Prostate gland (tissue), 2 donors: Measurements from ENCODE around the gene GABRB3. TPM values are rescaled to one million over a fixed set of nuclear protein-coding genes. Genes with fewer than 3 reads are reported as not detected.

Experiments
- DNase-seq: peaks from one replicate; pipeline ENCODE4 v3.0.0-alpha.2; 2019; ENCODE audit warnings: low spot score
- H3K27ac ChIP-seq, 2 donors: fragments of 200-600 bp; sonication (generic); 2 replicates each; pipeline ENCODE4 v1.5.1; 2017 to 2019
- H3K27me3 ChIP-seq: fragments of 200-600 bp; sonication (generic); replicated peaks from 2 replicates; pipeline ENCODE4 v1.5.1; 2019; ENCODE audit not compliant: insufficient read depth
- H3K36me3 ChIP-seq, 2 donors: fragments of 200-600 bp; sonication (generic); 1 replicate in 1 of 2; 2 replicates in 1 of 2; pipeline versions ENCODE4 v1.5.1 to v1.8.1; 2017 to 2019
- H3K4me1 ChIP-seq: fragments of 200-600 bp; sonication (generic); replicated peaks from 2 replicates; pipeline ENCODE4 v1.5.1; 2019
- H3K4me3 ChIP-seq, 2 donors: fragments of 200-600 bp; sonication (generic); 2 replicates each; pipeline ENCODE4 v1.5.1; 2017 to 2019
- H3K9me3 ChIP-seq: fragments of 200-600 bp; sonication (generic); 2 replicates; pipeline ENCODE4 v1.5.1; 2017
- POLR2A ChIP-seq: fragments of 450-650 bp; IDR thresholded peaks from one replicate; pipeline ENCODE4 v1.6.1; 2016; ENCODE audit warnings: antibody characterized with exemption, mild to moderate bottlenecking
- POLR2AphosphoS5 ChIP-seq: sonication (generic); formaldehyde crosslinking; IDR thresholded peaks from one replicate; pipeline ENCODE4 v1.6.1; 2017; ENCODE audit warnings: antibody characterized with exemption
- WGBS: methylation state at CpG from one replicate; pipeline ENCODE4 v1.1.5; 2018; 5-methylcytosine and 5-hydroxymethylcytosine counted together
- intact Hi-C: fragments of 100-400 bp; cut with DNase I; formaldehyde crosslinking; loops from one replicate; pipeline ENCODE4 v1.14.2; 2022
- total RNA-seq, 2 donors: library from RNA; depleted of rRNA; stranded (reverse); fragments of >200 nt; gene quantifications; one replicate each; pipeline ENCODE4 v1.1.0, GENCODE V29; 2016
- TF ChIP-seq, protein P1 (sequence below), 4 experiments: fragments of 200-600 bp in 2 of 4; fragments of 450-650 bp in 2 of 4; sonication (generic) in 2 of 4; IDR thresholded peaks; 1 replicate in 3 of 4; 2 replicates in 1 of 4; pipeline ENCODE4 v1.5.1; 2016 to 2019; ENCODE audit warnings: antibody characterized with exemption in 4 of 4, mild to moderate bottlenecking in 2 of 4, moderate library complexity in 2 of 4

The GABRB3 gene
- total RNA-seq, 2 donors from 2014 or later: 10.3 to 12.4 TPM

DNA sequence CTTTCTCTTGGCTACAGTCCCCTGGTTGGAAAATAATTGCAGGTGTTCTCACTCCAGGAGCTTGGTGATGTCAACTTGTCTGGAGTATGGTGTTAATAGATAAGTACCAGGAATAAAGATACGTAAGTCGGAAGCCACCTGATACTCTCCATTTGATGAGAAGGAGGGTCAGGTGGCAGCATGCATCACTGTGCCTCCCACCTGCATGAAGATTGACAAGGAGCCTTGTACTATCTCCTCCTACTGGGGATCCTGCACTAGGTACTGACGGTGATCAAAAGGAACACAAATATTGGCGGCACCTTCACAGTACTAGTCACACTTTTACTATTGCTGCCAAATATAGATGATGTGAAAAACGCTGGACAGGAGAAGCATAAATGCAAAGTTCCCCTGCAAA is 32.6 kb upstream of the GABRB3 start:
- DNase-seq: no peak
- Histone ChIP-seq H3K4me3 (no peak overlapping the region), H3K27me3 (no peaks in the 10 kb centered on the region), H3K27ac (no peak overlapping the region), H3K9me3 (no peaks in the 10 kb centered on the region), H3K36me3 (no peaks in the 10 kb centered on the region), H3K4me1 (no peaks in the 10 kb centered on the region)
- no peak for TF ChIP-seq POLR2AphosphoS5
- TF ChIP-seq POLR2A: no peak
- TF ChIP-seq, protein P1, sequence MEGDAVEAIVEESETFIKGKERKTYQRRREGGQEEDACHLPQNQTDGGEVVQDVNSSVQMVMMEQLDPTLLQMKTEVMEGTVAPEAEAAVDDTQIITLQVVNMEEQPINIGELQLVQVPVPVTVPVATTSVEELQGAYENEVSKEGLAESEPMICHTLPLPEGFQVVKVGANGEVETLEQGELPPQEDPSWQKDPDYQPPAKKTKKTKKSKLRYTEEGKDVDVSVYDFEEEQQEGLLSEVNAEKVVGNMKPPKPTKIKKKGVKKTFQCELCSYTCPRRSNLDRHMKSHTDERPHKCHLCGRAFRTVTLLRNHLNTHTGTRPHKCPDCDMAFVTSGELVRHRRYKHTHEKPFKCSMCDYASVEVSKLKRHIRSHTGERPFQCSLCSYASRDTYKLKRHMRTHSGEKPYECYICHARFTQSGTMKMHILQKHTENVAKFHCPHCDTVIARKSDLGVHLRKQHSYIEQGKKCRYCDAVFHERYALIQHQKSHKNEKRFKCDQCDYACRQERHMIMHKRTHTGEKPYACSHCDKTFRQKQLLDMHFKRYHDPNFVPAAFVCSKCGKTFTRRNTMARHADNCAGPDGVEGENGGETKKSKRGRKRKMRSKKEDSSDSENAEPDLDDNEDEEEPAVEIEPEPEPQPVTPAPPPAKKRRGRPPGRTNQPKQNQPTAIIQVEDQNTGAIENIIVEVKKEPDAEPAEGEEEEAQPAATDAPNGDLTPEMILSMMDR (IDR thresholded peaks at IDR 0.05): no peak
- intact Hi-C loops: no loop called here
- 73% methylated on average over 5 of the region's 5 CpGs for WGBS

DNA sequence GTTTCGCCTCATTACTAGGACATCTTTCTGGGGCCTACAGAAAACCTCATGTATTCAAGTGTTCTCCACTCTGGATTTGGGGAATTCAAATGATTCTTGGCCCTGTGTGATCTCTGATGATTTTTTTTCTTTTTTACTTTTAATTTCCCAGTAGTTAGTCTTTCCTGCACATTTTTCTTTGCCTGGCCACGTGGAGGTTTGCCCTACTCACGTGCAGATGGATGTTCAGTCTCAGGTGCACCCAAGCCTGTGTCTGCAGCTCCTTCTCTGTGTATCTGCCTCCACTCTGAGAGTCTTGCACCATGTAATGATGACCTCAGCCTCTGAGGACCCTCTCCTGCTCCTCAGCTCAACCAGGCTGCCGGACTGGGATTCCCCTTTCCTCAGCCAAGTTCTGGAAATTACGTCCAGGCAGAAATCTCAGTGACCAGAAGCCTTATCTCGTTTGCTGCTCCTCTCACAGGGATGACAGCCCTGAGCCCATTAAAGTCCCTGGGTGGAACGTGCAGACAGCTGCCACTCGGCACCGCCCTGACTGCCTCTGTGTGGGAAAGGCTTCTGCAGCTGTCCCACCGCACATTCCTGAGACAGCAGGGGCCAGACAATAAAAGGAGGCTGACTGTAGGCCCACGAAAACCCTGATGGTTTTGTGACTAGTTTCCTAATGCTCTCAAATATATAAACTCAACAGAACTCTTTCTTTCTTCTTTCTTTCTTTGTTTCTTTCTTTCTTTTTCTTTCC is 31.4 kb upstream of the GABRB3 start:
- no peak for DNase-seq
- H3K27ac ChIP-seq: no peak overlapping the region
- TF ChIP-seq, protein P1 (IDR thresholded peaks at IDR 0.05): no peak
- TF ChIP-seq POLR2A (no peak), POLR2AphosphoS5 (no peak)
- H3K9me3 ChIP-seq: no peaks in the 10 kb centered on the region
- WGBS: 53% methylated on average over 11 of the region's 11 CpGs
- no peaks in the 10 kb centered on the region for H3K4me1 ChIP-seq
- H3K36me3 ChIP-seq: no peaks in the 10 kb centered on the region
- no peak overlapping the region for H3K4me3 ChIP-seq
- intact Hi-C loops: no loop called here
- no peaks in the 10 kb centered on the region for H3K27me3 ChIP-seq

DNA sequence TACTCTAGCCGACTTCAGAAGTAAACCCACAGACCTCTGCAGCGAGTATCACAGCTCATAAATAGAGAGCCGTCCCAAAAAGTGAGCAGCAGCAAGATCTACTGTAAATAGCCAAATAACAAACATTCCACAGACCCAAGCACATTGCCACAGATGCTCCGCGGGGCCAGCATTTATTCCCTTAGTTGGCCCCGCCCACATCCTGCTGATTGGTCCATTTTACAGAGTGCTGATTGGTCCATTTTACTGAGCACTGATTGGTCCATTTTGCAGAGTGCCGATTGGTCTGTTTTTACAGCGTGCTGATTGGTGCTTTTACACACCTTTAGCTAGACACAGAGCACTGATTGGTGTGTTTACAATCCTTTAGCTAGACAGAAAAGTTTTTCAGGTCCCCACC is 17.3 kb upstream of the GABRB3 start:
- intact Hi-C loops: no loop called here
- 81% methylated on average over 8 of the region's 8 CpGs for WGBS

DNA sequence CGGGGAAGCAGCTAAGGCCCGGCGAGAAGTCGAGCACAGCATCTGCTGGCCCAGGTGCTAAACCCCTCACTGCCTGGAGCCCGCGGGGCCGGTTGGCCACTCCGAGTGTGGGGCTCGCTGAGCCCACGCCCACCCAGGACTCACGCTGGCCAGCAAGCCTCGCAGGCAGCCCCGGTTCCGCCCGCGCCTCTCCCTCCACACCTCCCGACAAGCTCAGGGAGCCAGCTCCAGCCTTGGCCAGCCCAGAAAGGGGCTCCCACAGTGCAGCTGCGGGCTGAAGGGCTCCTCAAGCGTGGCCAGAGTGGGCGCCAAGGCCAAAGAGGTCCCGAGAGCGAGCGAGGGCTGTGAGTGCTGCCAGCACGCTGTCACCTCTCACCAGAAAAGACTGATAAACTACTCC is 8.9 kb upstream of the GABRB3 start:
- WGBS: 77% methylated on average over 17 of the region's 24 CpGs
- no peaks in the 10 kb centered on the region for H3K36me3 ChIP-seq
- no peak overlapping the region for H3K4me3 ChIP-seq
- no peaks in the 10 kb centered on the region for H3K4me1 ChIP-seq
- H3K27me3 ChIP-seq: no peaks in the 10 kb centered on the region
- H3K9me3 ChIP-seq: no peaks in the 10 kb centered on the region
- H3K27ac ChIP-seq: no peak overlapping the region
- intact Hi-C loops: no loop called here
- no peak for DNase-seq
- TF ChIP-seq POLR2AphosphoS5 (no peak), POLR2A (no peak)
- TF ChIP-seq, protein P1 (IDR thresholded peaks at IDR 0.05): no peak

More for the DNA sequence above, 17.3 kb upstream of the GABRB3 start:
- Histone ChIP-seq H3K4me1 (no peaks in the 10 kb centered on the region), H3K27ac (no peak overlapping the region), H3K36me3 (no peaks in the 10 kb centered on the region), H3K4me3 (no peak overlapping the region), H3K27me3 (no peaks in the 10 kb centered on the region), H3K9me3 (no peaks in the 10 kb centered on the region)
- TF ChIP-seq POLR2A (no peak), POLR2AphosphoS5 (no peak)
- TF ChIP-seq, protein P1 (IDR thresholded peaks at IDR 0.05): no peak
- DNase-seq: no peak

DNA sequence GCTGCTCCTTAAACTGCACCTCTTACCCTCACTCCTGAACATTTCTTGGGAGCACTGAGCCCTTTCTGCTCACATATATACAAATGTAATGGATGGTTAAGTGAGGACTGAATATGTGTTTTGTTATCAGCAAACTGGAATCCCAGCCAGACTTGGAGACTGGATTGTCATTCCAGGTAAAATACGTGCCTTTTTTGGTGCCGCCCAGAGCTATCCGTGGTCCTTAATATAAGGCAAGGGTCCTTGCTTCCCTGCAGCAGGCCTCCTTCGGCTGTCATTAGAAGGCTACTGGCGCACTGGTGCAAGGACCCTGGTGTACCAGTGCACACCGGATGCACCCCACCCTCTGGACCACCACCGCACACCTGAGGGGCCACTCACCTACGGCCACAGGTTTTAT is 1.1 kb upstream of the GABRB3 start:
- Histone ChIP-seq H3K4me1 (no peaks in the 10 kb centered on the region), H3K27ac (no peak overlapping the region), H3K36me3 (no peaks in the 10 kb centered on the region), H3K9me3 (no peaks in the 10 kb centered on the region), H3K27me3 (no peaks in the 10 kb centered on the region), H3K4me3 (peak overlapping the region in 1 of 2 donors; percentile 52)
- 6% methylated on average over 8 of the region's 8 CpGs for WGBS
- DNase-seq: no peak
- intact Hi-C loops: no loop called here
- TF ChIP-seq, protein P1 (IDR thresholded peaks at IDR 0.05): no peak
- no peak for TF ChIP-seq POLR2AphosphoS5
- TF ChIP-seq POLR2A: no peak
